H1 (cell line): ENCODE results near the gene CFAP65. TPM values are rescaled to one million over a fixed set of nuclear protein-coding genes. Genes with fewer than 3 reads are reported as not detected.

Source experiments
- microRNA counts: library from miRNA; unstranded; fragments of <30 nt; microRNA quantifications from one replicate; lab custom pipeline; 2015
- microRNA-seq, 2 experiments: library from miRNA; unstranded; fragments of <30 nt; microRNA quantifications; one replicate each; pipeline versions ENCODE4 to v1.2.0, GENCODE V29; 2016 to 2020; ENCODE audit warnings: borderline microRNAs expressed in 2 of 2, borderline number of aligned reads in 2 of 2, borderline replicate concordance in 1 of 2
- polyA plus RNA-seq, 7 experiments: library from polyadenylated mRNA; depleted of rRNA in 3 of 7; stranded (reverse) in 5 of 7; unstranded in 2 of 7; fragments of >200 nt in 5 of 7; fragments of 200-250 nt in 2 of 7; gene quantifications; 1 replicate in 5 of 7; 2 replicates in 1 of 7; 4 replicates in 1 of 7; pipeline versions ENCODE4 v1.2.1 to v1.2.3, GENCODE V29; 2011 to 2013; ENCODE audit warnings: missing spikeins in 2 of 7, mixed read lengths in 2 of 7
- small RNA-seq: library from polyadenylated mRNA; stranded (forward); fragments of <200 nt; extraction: miRNeasy Mini kit (QIAGEN cat#:217004); gene quantifications from one replicate; pipeline ENCODE3, GENCODE V24; 2013; ENCODE audit not compliant: insufficient read depth
- total RNA-seq: library from RNA; stranded (reverse); fragmentation: NEBNext Ultra II Directional; extraction: Animal tissue kit (Norgen Biotek cat#: 25700); gene quantifications from 2 replicates; pipeline ENCODE4 v1.2.1, GENCODE V29; 2021

The CFAP65 gene
- total and polyA plus RNA-seq, 2 of the 8 experiments (the other 6 are each of a cell fraction or from before 2014, with no cell fraction given), result 0.19 to 0.45 TPM

MicroRNAs within 50 kb of the gene (microRNA counts, 767-probe panel; counts per million panel counts)
- microRNA hsa-miR-3131 (lab: Ali Mortazavi, UCI), result 879 counts per million, percentile 95 among the panel's probes with 10 or more counts
- microRNA hsa-miR-375 (lab: Ali Mortazavi, UCI), result 879 counts per million, percentile 95 among the panel's probes with 10 or more counts

Small RNAs within 50 kb of the gene (microRNA-seq; reads per million reads assigned to microRNA genes)
- gene MIR3131, result 0 to 0.41 reads per million in 2 experiments
- gene MIR375, result 15.2 to 24.0 reads per million in 2 experiments

Small RNAs within 50 kb of the gene (small RNA-seq; reads per million reads assigned to genes)
- gene MIR3131, result 1.0 reads per million
- gene MIR375, result 58.6 reads per million, percentile 96 among the genes with 10 or more reads in this experiment

Other genes starting within 250 kb of the CFAP65 start
- not detected in 2 replicates for gene PRKAG3, start 209.7 kb downstream of the CFAP65 start, total RNA-seq
- not detected in 2 replicates for gene PRKAG3, start 209.7 kb downstream of the CFAP65 start, polyA plus RNA-seq (2011; rRNA removed)
- gene WNT6, start 181.7 kb downstream of the CFAP65 start, total RNA-seq, result not detected in 2 replicates
- gene WNT6, start 181.7 kb downstream of the CFAP65 start, polyA plus RNA-seq (2011; rRNA removed), result not detected in 2 replicates
- not detected in 2 replicates for gene WNT10A, start 160.7 kb downstream of the CFAP65 start, total RNA-seq
- 0.05 TPM in 1 of 2 replicates, not detected in the other for gene WNT10A, start 160.7 kb downstream of the CFAP65 start, polyA plus RNA-seq (2011; rRNA removed)
- gene CDK5R2, start 81.8 kb downstream of the CFAP65 start, total RNA-seq, result not detected in 2 replicates
- gene CDK5R2, start 81.8 kb downstream of the CFAP65 start, polyA plus RNA-seq (2011; rRNA removed), result 0.14 TPM in 2 replicates
- not detected in 2 replicates for gene FEV, start 56.3 kb downstream of the CFAP65 start, total RNA-seq
- not detected in 2 replicates for gene FEV, start 56.3 kb downstream of the CFAP65 start, polyA plus RNA-seq (2011; rRNA removed)
- not detected in 2 replicates for gene CRYBA2, start 48.1 kb downstream of the CFAP65 start, total RNA-seq
- gene CRYBA2, start 48.1 kb downstream of the CFAP65 start, polyA plus RNA-seq (2011; rRNA removed), result not detected in 2 replicates
- gene IHH, start 19.4 kb upstream of the CFAP65 start, total RNA-seq, result not detected in 2 replicates
- 0.03 and 0.13 TPM in 2 replicates for gene IHH, start 19.4 kb upstream of the CFAP65 start, polyA plus RNA-seq (2011; rRNA removed)
- 22.7 and 25.7 TPM in 2 replicates for gene NHEJ1, start 119.3 kb upstream of the CFAP65 start, total RNA-seq
- 19.4 and 24.1 TPM in 2 replicates for gene NHEJ1, start 119.3 kb upstream of the CFAP65 start, polyA plus RNA-seq (2011; rRNA removed)
- 0.84 and 0.90 TPM in 2 replicates for gene SLC23A3, start 128.5 kb upstream of the CFAP65 start, total RNA-seq
- 0.31 and 0.35 TPM in 2 replicates for gene SLC23A3, start 128.5 kb upstream of the CFAP65 start, polyA plus RNA-seq (2011; rRNA removed)
- 32.9 and 33.0 TPM in 2 replicates for gene CNPPD1, start 135.4 kb upstream of the CFAP65 start, total RNA-seq
- 35.9 and 44.8 TPM in 2 replicates for gene CNPPD1, start 135.4 kb upstream of the CFAP65 start, polyA plus RNA-seq (2011; rRNA removed)
- 50.2 and 51.3 TPM in 2 replicates for gene RETREG2, start 136.8 kb upstream of the CFAP65 start, total RNA-seq
- 66.8 and 67.4 TPM in 2 replicates for gene RETREG2, start 136.8 kb upstream of the CFAP65 start, polyA plus RNA-seq (2011; rRNA removed)
- 16.0 and 16.6 TPM in 2 replicates for gene ZFAND2B, start 165.3 kb upstream of the CFAP65 start, total RNA-seq
- gene ZFAND2B, start 165.3 kb upstream of the CFAP65 start, polyA plus RNA-seq (2011; rRNA removed), result 17.9 and 20.2 TPM in 2 replicates
- gene ABCB6, start 177.4 kb upstream of the CFAP65 start, total RNA-seq, result 44.9 and 49.9 TPM in 2 replicates
- gene ABCB6, start 177.4 kb upstream of the CFAP65 start, polyA plus RNA-seq (2011; rRNA removed), result 50.6 and 65.6 TPM in 2 replicates
- gene ATG9A, start 188.1 kb upstream of the CFAP65 start, total RNA-seq, result 43.6 and 43.8 TPM in 2 replicates
- 66.8 and 82.2 TPM in 2 replicates for gene ATG9A, start 188.1 kb upstream of the CFAP65 start, polyA plus RNA-seq (2011; rRNA removed)
- 44.4 and 50.1 TPM in 2 replicates for gene ANKZF1, start 188.3 kb upstream of the CFAP65 start, total RNA-seq
- 32.5 and 43.7 TPM in 2 replicates for gene ANKZF1, start 188.3 kb upstream of the CFAP65 start, polyA plus RNA-seq (2011; rRNA removed)
- gene GLB1L, start 203.9 kb upstream of the CFAP65 start, total RNA-seq, result 3.2 and 3.7 TPM in 2 replicates
- 3.7 and 4.0 TPM in 2 replicates for gene GLB1L, start 203.9 kb upstream of the CFAP65 start, polyA plus RNA-seq (2011; rRNA removed)
- 17.0 and 21.3 TPM in 2 replicates for gene STK16, start 204.0 kb upstream of the CFAP65 start, total RNA-seq
- 51.4 and 69.9 TPM in 2 replicates for gene STK16, start 204.0 kb upstream of the CFAP65 start, polyA plus RNA-seq (2011; rRNA removed)
- gene TUBA4B, start 211.7 kb upstream of the CFAP65 start, total RNA-seq, result 0.24 TPM in 1 of 2 replicates, not detected in the other
- gene TUBA4B, start 211.7 kb upstream of the CFAP65 start, polyA plus RNA-seq (2011; rRNA removed), result 0.08 and 0.25 TPM in 2 replicates
- gene TUBA4A, start 212.4 kb upstream of the CFAP65 start, total RNA-seq, result 59.5 and 67.3 TPM in 2 replicates
- 172 and 174 TPM in 2 replicates for gene TUBA4A, start 212.4 kb upstream of the CFAP65 start, polyA plus RNA-seq (2011; rRNA removed)
- 26.3 and 33.5 TPM in 2 replicates for gene DNAJB2, start 237.8 kb upstream of the CFAP65 start, total RNA-seq
- 21.0 and 28.6 TPM in 2 replicates for gene DNAJB2, start 237.8 kb upstream of the CFAP65 start, polyA plus RNA-seq (2011; rRNA removed)